GM12878 (cell line): ENCODE results near the gene CLEC2L. TPM values are rescaled to one million over a fixed set of nuclear protein-coding genes. Genes with fewer than 3 reads are reported as not detected.

ENCODE experiments used
- ATAC-seq: fragments of 200-7000 bp; cut with Tn5 transposase; 3 replicates; pipeline ENCODE4 v1.9.1; 2020; ENCODE audit warnings: mild to moderate bottlenecking, moderate library complexity
- BruUV-seq: library from RNA; stranded (reverse); fragments of 400-500 nt; replicated peaks from 2 replicates; lab custom pipeline; 2021; lab: Mats Ljungman, UMichigan
- CTCF ChIA-PET: fragments of 300-600 bp; sonication (Branson Sonifier 250); formaldehyde crosslinking; extraction: SDS; loops from one replicate; lab custom pipeline; 2021; ENCODE audit warnings: inconsistent platforms; lab: Yijun Ruan, JAX
- POLR2A ChIA-PET: fragments of 350-600 bp; formaldehyde crosslinking; extraction: SDS; loops from one replicate; lab custom pipeline; 2021; ENCODE audit warnings: inconsistent platforms; lab: Charles Lee
- RAD21 ChIA-PET: fragments of 300-600 bp; sonication (Branson Sonifier 250); formaldehyde crosslinking; loops from one replicate; lab custom pipeline; 2023; ENCODE audit warnings: antibody characterized with exemption; ENCODE audit not compliant: unreplicated experiment; lab: Charles Lee
- SMC1A ChIA-PET: fragments of 300-600 bp; sonication (Branson Sonifier 250); formaldehyde crosslinking; loops from one replicate; lab custom pipeline; 2023; ENCODE audit not compliant: unreplicated experiment, uncharacterized antibody; lab: Charles Lee
- DNase-seq: peaks from one replicate; pipeline ENCODE4 v3.0.0-alpha.2; 2011; ENCODE audit warnings: low read depth, low spot score
- FAIRE-seq: peaks from 3 replicates; lab custom pipeline; 2011; peaks lifted over from hg19 to GRCh38; lab: Jason Lieb, UNC
- H2AFZ ChIP-seq: 2 replicates; pipeline ENCODE4 v1.6.0; 2011; ENCODE audit warnings: low read depth, low read length, control low read depth; ENCODE audit not compliant: control insufficient read depth
- H3K27ac ChIP-seq: 2 replicates; pipeline ENCODE4 v1.5.1; 2011; ENCODE audit warnings: control low read depth; ENCODE audit not compliant: control insufficient read depth, insufficient read depth
- H3K27me3 ChIP-seq, 2 experiments: replicated peaks in 1 of 2; 2 replicates each; pipeline versions ENCODE4 v1.6.0 to v1.6.1; 2011; ENCODE audit warnings: low read length in 1 of 2; ENCODE audit not compliant: control insufficient read depth in 2 of 2, insufficient read depth in 2 of 2
- H3K36me3 ChIP-seq, 2 experiments: 2 replicates each; pipeline ENCODE4 v1.5.1; 2011; ENCODE audit warnings: low read length in 1 of 2; ENCODE audit not compliant: control insufficient read depth in 2 of 2, insufficient read depth in 2 of 2
- H3K4me1 ChIP-seq: 2 replicates; pipeline ENCODE4 v1.6.1; 2011; ENCODE audit warnings: mild to moderate bottlenecking, low read length, moderate library complexity, mixed read lengths; ENCODE audit not compliant: control insufficient read depth, insufficient read depth
- H3K4me2 ChIP-seq: 2 replicates; pipeline ENCODE4 v1.6.0; 2011; ENCODE audit warnings: control low read depth; ENCODE audit not compliant: control insufficient read depth, insufficient read depth
- H3K4me3 ChIP-seq: fragments of 200-600 bp; sonication (generic); 2 replicates; pipeline ENCODE4 v1.5.1; 2016
- H3K79me2 ChIP-seq: 2 replicates; pipeline ENCODE4 v1.6.0; 2011; ENCODE audit warnings: low read length; ENCODE audit not compliant: control insufficient read depth, insufficient read depth
- H3K9ac ChIP-seq: 2 replicates; pipeline ENCODE4 v1.8.0; 2011; ENCODE audit warnings: low read length, control low read depth, mixed read lengths; ENCODE audit not compliant: control insufficient read depth, insufficient read depth
- H3K9me3 ChIP-seq: replicated peaks from 3 replicates; pipeline ENCODE4 v1.5.1; 2011; ENCODE audit warnings: mild to moderate bottlenecking, low read length; ENCODE audit not compliant: control insufficient read depth, insufficient read depth
- H4K20me1 ChIP-seq: 2 replicates; pipeline ENCODE4 v1.6.0; 2011; ENCODE audit not compliant: control insufficient read depth, insufficient read depth
- CBX3 ChIP-seq: fragments of 200-600 bp; sonication (generic); IDR thresholded peaks from 2 replicates; pipeline ENCODE4 v1.6.1; 2016; ENCODE audit warnings: low read depth, borderline replicate concordance
- CHD1 ChIP-seq: IDR thresholded peaks from 2 replicates; pipeline ENCODE4 v1.6.1; 2012; ENCODE audit warnings: low read depth, low read length, improper control_type of control experiment
- GATAD2B ChIP-seq: fragments of 450-650 bp; conservative IDR thresholded peaks from 2 replicates; pipeline ENCODE4 v1.6.1; 2017; ENCODE audit warnings: low read depth, mild to moderate bottlenecking, moderate library complexity
- IRF4 ChIP-seq: IDR thresholded peaks from 2 replicates; pipeline ENCODE4 v1.6.1; 2011; ENCODE audit warnings: low read depth, low read length
- JUND ChIP-seq: IDR thresholded peaks from 2 replicates; pipeline ENCODE4 v1.6.1; 2012; ENCODE audit warnings: low read depth, mild to moderate bottlenecking, low read length, improper control_type of control experiment, moderate library complexity
- MTA3 ChIP-seq: IDR thresholded peaks from 2 replicates; pipeline ENCODE4 v1.6.1; 2012; ENCODE audit warnings: low read length, inconsistent platforms, borderline replicate concordance
- RB1 ChIP-seq: fragments of 450-650 bp; formaldehyde crosslinking; IDR thresholded peaks from 2 replicates; pipeline ENCODE4 v1.6.1; 2017; ENCODE audit warnings: mild to moderate bottlenecking, borderline replicate concordance
- RELA ChIP-seq: fragments of 450-650 bp; IDR thresholded peaks from 2 replicates; pipeline ENCODE4 v1.8.0; 2014; ENCODE audit warnings: borderline replicate concordance; ENCODE audit not compliant: partially characterized antibody
- STAT3 ChIP-seq: IDR thresholded peaks from 2 replicates; pipeline ENCODE4 v1.6.1; 2011; ENCODE audit warnings: low read depth, low read length, improper control_type of control experiment
- TAF1 ChIP-seq: IDR thresholded peaks from 2 replicates; pipeline ENCODE4 v1.6.1; 2011; ENCODE audit warnings: mild to moderate bottlenecking, low read depth, low read length, borderline replicate concordance
- YY1 ChIP-seq: IDR thresholded peaks from 2 replicates; pipeline ENCODE4 v1.6.1; 2011; ENCODE audit warnings: low read depth, mild to moderate bottlenecking, low read length
- ZNF207 ChIP-seq: fragments of 450-650 bp; IDR thresholded peaks from 2 replicates; pipeline ENCODE4 v1.6.1; 2014; ENCODE audit warnings: antibody characterized with exemption, mild to moderate bottlenecking, borderline replicate concordance
- ZSCAN29 ChIP-seq: fragments of 450-650 bp; IDR thresholded peaks from 2 replicates; pipeline ENCODE4 v1.6.1; 2017; ENCODE audit warnings: mild to moderate bottlenecking, moderate library complexity
- WGBS: methylation state at CpG from one replicate; pipeline ENCODE4 v1.1.6; 2016; ENCODE audit warnings: low lambda C conversion rate; ENCODE audit not compliant: insufficient replicate concordance, insufficient coverage; ENCODE audit errors: missing lambda C conversion rate; 5-methylcytosine and 5-hydroxymethylcytosine counted together
- in situ Hi-C: fragments of 300-500 bp; cut with MboI; formaldehyde crosslinking; loops from 9 replicates; pipeline ENCODE4 v1.14.3; 2018; ENCODE audit warnings: mixed read lengths
- intact Hi-C: fragments of 100-400 bp; cut with micrococcal nuclease; formaldehyde crosslinking; loops from one replicate; pipeline ENCODE4 v1.14.2; 2022; ENCODE audit not compliant: unreplicated experiment
- polyA plus RNA-seq, 11 experiments: library from polyadenylated mRNA; depleted of rRNA in 4 of 11; unstranded in 6 of 11; stranded (reverse) in 5 of 11; fragments of >200 nt; fragmentation: Nextera tagmentation in 4 of 11; fragmentation: Illumina TruSeq in 1 of 11; extraction: Ambion mirVana in 4 of 11; extraction: Trizol in 1 of 11; gene quantifications; 1 replicate in 1 of 11; 2 replicates in 10 of 11; pipeline versions ENCODE4 v1.2.1 to v1.2.3, GENCODE V29; 2011 to 2016; ENCODE audit warnings: inconsistent platforms in 2 of 11, missing spikeins in 2 of 11, low read depth in 1 of 11
- total RNA-seq, 4 experiments: library from RNA; depleted of rRNA in 3 of 4; stranded (reverse); fragments of >200 nt in 3 of 4; fragmentation: Illumina TruSeq in 1 of 4; extraction: Trizol in 1 of 4; gene quantifications; 2 replicates each; pipeline versions ENCODE4 v1.2.1 to v1.2.3, GENCODE V29; 2013 to 2021
- TF ChIP-seq, protein P1 (sequence below): fragments of 450-650 bp; IDR thresholded peaks from 2 replicates; pipeline ENCODE4 v1.6.1; 2016; ENCODE audit warnings: mild to moderate bottlenecking
- TF ChIP-seq, protein P2 (sequence below), 3 experiments: IDR thresholded peaks in 2 of 3; conservative IDR thresholded peaks in 1 of 3; 2 replicates each; pipeline ENCODE4 v1.5.1; 2011; ENCODE audit warnings: low read depth in 3 of 3, low read length in 3 of 3, mild to moderate bottlenecking in 3 of 3, control low read depth in 2 of 3, moderate library complexity in 2 of 3, inconsistent platforms in 1 of 3, mixed read lengths in 1 of 3; ENCODE audit not compliant: control insufficient read depth in 2 of 3, insufficient read depth in 1 of 3; ENCODE audit errors: extremely low read depth in 1 of 3
- TF ChIP-seq, protein P3 (sequence below): fragments of 450-650 bp; IDR thresholded peaks from 2 replicates; pipeline ENCODE4 v1.6.1; 2017; ENCODE audit warnings: mild to moderate bottlenecking

The CLEC2L gene
- total and polyA plus RNA-seq, 10 of the 15 experiments (the other 5 are each of a cell fraction or from before 2014, with no cell fraction given): not detected

DNA sequence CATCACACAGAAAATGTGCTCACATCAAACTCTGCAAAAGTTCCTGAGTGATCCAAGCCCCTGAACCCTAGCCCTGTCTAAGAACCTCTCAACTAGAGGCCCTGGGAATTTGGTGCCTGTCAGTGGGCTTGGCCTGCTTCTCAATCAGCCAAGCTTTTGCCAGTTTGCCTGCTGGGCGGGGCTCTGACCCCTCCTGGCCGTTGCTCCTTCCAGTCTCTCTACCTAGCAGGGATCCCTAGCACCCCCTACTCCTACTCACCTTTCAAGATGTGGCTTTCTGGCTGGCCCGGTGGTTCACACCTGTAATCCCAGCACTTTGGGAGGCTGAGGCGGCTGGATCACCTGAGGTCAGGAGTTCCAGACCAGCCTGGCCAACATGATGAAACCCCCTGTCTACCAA is 42.1 kb upstream of the CLEC2L start:
- no peaks in the 10 kb centered on the region for H3K79me2 ChIP-seq
- POLR2A ChIA-PET: no interaction called here
- DNase-seq (no peak), FAIRE-seq (no peak), ATAC-seq (no peak)
- BruUV-seq: no TSS peak
- no peak overlapping the region for H3K9ac ChIP-seq
- H4K20me1 ChIP-seq: no peaks in the 10 kb centered on the region
- SMC1A ChIA-PET: no interaction called here
- CTCF ChIA-PET: no interaction called here
- H2AFZ ChIP-seq: no peak overlapping the region
- no peaks in the 10 kb centered on the region for H3K36me3 ChIP-seq
- in situ Hi-C loops (no loop called here), intact Hi-C loops (no loop called here)
- H3K27me3 ChIP-seq: peaks cover 0 to 7% of the 10 kb centered on the region in 2 experiments; a peak in 3 of 4 replicates
- RAD21 ChIA-PET: no interaction called here
- no peaks in the 10 kb centered on the region for H3K9me3 ChIP-seq
- H3K4me2 ChIP-seq: no peak overlapping the region
- H3K27ac ChIP-seq: no peak overlapping the region
- H3K4me3 ChIP-seq: no peak overlapping the region
- WGBS: 42% methylated on average over 4 of the region's 4 CpGs
- TF ChIP-seq ZNF207 (no peak), RB1 (no peak), IRF4 (no peak), YY1 (no peak), TAF1 (no peak), CHD1 (no peak), CBX3 (no peak), GATAD2B (no peak), STAT3 (no peak), MTA3 (no peak), ZSCAN29 (no peak), JUND (no peak), RELA (no peak)
- TF ChIP-seq, protein P1, sequence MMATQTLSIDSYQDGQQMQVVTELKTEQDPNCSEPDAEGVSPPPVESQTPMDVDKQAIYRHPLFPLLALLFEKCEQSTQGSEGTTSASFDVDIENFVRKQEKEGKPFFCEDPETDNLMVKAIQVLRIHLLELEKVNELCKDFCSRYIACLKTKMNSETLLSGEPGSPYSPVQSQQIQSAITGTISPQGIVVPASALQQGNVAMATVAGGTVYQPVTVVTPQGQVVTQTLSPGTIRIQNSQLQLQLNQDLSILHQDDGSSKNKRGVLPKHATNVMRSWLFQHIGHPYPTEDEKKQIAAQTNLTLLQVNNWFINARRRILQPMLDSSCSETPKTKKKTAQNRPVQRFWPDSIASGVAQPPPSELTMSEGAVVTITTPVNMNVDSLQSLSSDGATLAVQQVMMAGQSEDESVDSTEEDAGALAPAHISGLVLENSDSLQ: no peak
- TF ChIP-seq, protein P2, sequence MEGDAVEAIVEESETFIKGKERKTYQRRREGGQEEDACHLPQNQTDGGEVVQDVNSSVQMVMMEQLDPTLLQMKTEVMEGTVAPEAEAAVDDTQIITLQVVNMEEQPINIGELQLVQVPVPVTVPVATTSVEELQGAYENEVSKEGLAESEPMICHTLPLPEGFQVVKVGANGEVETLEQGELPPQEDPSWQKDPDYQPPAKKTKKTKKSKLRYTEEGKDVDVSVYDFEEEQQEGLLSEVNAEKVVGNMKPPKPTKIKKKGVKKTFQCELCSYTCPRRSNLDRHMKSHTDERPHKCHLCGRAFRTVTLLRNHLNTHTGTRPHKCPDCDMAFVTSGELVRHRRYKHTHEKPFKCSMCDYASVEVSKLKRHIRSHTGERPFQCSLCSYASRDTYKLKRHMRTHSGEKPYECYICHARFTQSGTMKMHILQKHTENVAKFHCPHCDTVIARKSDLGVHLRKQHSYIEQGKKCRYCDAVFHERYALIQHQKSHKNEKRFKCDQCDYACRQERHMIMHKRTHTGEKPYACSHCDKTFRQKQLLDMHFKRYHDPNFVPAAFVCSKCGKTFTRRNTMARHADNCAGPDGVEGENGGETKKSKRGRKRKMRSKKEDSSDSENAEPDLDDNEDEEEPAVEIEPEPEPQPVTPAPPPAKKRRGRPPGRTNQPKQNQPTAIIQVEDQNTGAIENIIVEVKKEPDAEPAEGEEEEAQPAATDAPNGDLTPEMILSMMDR (IDR thresholded peaks at IDR 0.05 in 2 of 3, conservative IDR thresholded peaks at IDR 0.05 in 1 of 3; ENCODE audit: control insufficient read depth in 2 of 3, extremely low read depth in 1 of 3, insufficient read depth in 1 of 3, low read depth in 3 of 3, low read length in 3 of 3): no peak
- TF ChIP-seq, protein P3, sequence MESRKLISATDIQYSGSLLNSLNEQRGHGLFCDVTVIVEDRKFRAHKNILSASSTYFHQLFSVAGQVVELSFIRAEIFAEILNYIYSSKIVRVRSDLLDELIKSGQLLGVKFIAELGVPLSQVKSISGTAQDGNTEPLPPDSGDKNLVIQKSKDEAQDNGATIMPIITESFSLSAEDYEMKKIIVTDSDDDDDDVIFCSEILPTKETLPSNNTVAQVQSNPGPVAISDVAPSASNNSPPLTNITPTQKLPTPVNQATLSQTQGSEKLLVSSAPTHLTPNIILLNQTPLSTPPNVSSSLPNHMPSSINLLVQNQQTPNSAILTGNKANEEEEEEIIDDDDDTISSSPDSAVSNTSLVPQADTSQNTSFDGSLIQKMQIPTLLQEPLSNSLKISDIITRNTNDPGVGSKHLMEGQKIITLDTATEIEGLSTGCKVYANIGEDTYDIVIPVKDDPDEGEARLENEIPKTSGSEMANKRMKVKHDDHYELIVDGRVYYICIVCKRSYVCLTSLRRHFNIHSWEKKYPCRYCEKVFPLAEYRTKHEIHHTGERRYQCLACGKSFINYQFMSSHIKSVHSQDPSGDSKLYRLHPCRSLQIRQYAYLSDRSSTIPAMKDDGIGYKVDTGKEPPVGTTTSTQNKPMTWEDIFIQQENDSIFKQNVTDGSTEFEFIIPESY: no peak
- TF ChIP-seq, all 136 proteins: peak for 0
- H3K4me1 ChIP-seq: no peaks in the 10 kb centered on the region
